IPS-18a (cell line): ENCODE data around the gene KCNJ8.
"Not testable (repeated sequence)": the region's sequence is repeated elsewhere in the genome, so short reads cannot be mapped to it uniquely, and the experiment has no call there.

Source experiments
- H3K27ac ChIP-seq: one replicate; pipeline ENCODE4 v1.5.1; 2013; ENCODE audit warnings: low read length
- H3K27me3 ChIP-seq: one replicate; pipeline ENCODE4 v1.6.1; 2013; ENCODE audit warnings: mild to moderate bottlenecking, low read length; ENCODE audit not compliant: control insufficient read depth, insufficient read depth
- H3K36me3 ChIP-seq: one replicate; pipeline ENCODE4 v1.6.1; 2013; ENCODE audit warnings: low read depth, low read length; ENCODE audit not compliant: control insufficient read depth
- H3K4me1 ChIP-seq: one replicate; pipeline ENCODE4 v1.6.1; 2013; ENCODE audit warnings: low read depth, low read length; ENCODE audit not compliant: control insufficient read depth
- H3K4me3 ChIP-seq: one replicate; pipeline ENCODE4 v1.5.1; 2013; ENCODE audit warnings: low read length
- H3K9ac ChIP-seq: one replicate; pipeline ENCODE4 v1.6.1; 2013; ENCODE audit warnings: mild to moderate bottlenecking, low read length, moderate library complexity
- H3K9me3 ChIP-seq: one replicate; pipeline ENCODE4 v1.6.1; 2013; ENCODE audit warnings: low read depth, low read length; ENCODE audit not compliant: control insufficient read depth

The KCNJ8 gene

DNA sequence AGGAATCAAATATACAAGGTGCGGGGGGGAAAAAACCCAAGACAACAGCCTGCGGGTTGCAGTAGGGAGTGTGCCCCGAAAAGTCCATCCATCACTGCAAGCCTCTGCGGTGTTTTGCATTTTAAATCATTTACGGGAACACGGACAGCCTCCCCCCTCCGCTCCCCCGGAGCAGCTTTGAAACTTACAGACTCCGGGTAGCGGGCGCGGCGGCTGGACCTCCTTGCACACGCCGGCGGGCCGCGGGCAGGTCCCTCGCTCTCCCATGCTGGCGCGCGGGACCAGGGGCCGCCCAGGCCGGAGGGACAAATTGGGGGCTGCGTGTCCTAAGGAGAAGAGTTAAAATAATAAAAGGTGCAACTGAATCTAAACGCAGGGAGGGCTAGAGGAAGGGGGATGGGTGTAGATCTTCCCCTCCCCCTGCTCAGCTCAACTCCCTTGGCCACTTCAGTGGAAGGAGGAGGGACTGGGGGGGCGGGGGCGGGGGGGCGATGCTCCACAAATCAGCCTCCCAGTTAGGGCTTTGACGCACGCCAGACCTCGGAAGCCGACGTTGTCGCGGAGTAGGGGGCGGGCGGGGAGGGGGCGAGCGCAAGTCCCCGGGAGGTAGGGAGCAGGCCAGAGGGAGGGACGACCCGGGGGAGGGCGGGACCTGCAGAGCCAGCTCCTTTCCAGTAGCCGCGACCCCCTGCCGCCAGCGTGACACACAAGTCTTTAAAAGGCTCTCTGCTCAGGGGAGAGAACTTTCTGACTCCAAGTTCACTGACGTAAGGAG is at the start of gene KCNJ8:
Gene KCNJ8, minus strand, starts transcription at position 349 of the 775 bp plus-strand sequence. CDS start 1,090 bp downstream, outside the sequence.
- H3K9ac ChIP-seq = no peak within 1 kb of the TSS
- H3K4me3 ChIP-seq = peak within 1 kb of the TSS; percentile 67
- H3K9me3 ChIP-seq = no peaks in the 10 kb centered on the region
- no peak within 1 kb of the TSS for H3K27ac ChIP-seq
- peaks cover 39% of the 10 kb centered on the region for H3K27me3 ChIP-seq
- no peaks in the 10 kb centered on the region for H3K36me3 ChIP-seq
- H3K4me1 ChIP-seq = peaks cover 11% of the 10 kb centered on the region

DNA sequence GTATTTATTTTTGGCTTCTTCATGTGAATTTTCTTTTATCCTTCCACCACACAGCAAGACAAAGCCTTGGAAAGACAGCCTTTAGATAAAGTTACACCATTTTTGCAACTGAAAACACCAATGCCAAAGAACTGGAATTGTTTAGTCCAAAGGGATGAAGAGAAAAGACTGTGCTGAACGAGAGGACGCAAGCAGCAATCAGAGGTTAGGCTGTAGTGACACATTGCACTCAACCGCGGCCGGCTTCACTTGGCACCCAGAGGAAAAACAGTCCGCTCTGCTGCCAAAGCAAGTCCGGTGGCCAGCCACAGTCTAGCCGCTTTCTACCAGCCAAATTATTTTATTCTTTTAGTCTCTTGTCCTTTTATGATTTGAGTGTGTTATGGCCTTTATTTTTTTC is 49.1 kb upstream of the KCNJ8 start:
- no peaks in the 10 kb centered on the region for H3K9me3 ChIP-seq
- no peak overlapping the region for H3K4me3 ChIP-seq
- no peaks in the 10 kb centered on the region for H3K36me3 ChIP-seq
- no peaks in the 10 kb centered on the region for H3K4me1 ChIP-seq
- H3K9ac ChIP-seq = no peak overlapping the region
- no peaks in the 10 kb centered on the region for H3K27me3 ChIP-seq
- H3K27ac ChIP-seq = no peak overlapping the region

DNA sequence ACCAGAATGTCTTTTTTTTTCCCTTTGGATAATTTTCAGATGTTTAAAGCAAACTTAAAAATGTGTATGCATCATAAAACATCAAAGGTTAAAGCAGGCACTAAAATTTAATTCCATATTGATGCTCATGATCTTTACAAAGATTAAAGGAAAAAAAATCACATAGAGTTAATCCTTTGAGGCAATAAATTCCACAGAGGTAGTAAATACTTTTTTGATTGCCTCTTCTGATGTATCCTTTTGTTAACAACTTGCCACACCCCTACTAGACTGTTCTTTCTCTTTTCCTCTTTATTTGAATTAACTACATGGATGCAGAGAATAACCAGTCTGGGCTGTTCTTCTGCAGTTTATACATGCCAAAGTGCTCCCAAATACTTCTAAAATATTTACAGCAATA is 45.2 kb upstream of the KCNJ8 start:
- H3K27me3 ChIP-seq = no peaks in the 10 kb centered on the region
- no peak overlapping the region for H3K27ac ChIP-seq
- no peaks in the 10 kb centered on the region for H3K9me3 ChIP-seq
- no peaks in the 10 kb centered on the region for H3K36me3 ChIP-seq
- no peaks in the 10 kb centered on the region for H3K4me1 ChIP-seq
- H3K9ac ChIP-seq = no peak overlapping the region
- no peak overlapping the region for H3K4me3 ChIP-seq

DNA sequence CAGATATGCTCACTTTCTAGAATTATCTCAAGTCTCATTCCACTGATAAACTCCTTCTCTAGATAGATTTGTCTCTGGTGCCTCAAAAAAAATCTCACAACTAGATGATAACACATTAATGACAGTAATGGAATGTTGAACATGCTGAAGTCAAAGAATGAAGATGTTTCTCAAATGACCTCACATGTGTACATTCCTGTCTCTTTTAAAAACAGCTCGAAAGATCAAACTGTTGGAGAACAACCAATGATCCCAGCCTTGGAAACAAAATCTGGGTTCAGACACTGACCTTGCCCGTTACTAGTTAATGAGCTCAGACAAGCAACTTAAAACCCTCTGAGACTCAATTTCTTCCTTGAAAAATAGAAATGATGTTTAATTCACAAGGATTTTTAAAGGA is 44.7 kb upstream of the KCNJ8 start:
- Histone ChIP-seq H3K27me3 (no peaks in the 10 kb centered on the region), H3K9ac (no peak overlapping the region), H3K36me3 (no peaks in the 10 kb centered on the region), H3K4me3 (no peak overlapping the region), H3K4me1 (no peaks in the 10 kb centered on the region), H3K27ac (no peak overlapping the region), H3K9me3 (no peaks in the 10 kb centered on the region)

DNA sequence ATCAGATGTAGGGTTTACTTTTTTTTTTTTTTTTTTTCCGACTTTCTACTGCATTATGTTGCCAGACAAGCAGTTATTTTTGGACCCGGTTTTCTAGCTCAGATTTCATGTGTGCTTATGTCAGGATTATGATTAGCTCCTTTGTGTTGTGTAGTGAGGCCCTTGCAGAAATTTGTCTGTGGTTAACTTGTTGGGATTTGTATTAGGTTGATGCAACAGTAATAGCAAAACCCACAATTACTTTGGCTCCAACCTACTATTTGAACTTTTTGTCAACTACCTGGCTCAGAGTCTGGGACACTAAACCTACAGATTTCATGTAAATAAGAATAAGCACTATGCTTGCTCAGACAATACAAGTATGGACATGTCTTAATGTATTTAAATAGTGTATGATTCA is 44.1 kb upstream of the KCNJ8 start:
- H3K27ac ChIP-seq = no peak overlapping the region
- no peaks in the 10 kb centered on the region for H3K36me3 ChIP-seq
- H3K27me3 ChIP-seq = no peaks in the 10 kb centered on the region
- no peak overlapping the region for H3K9ac ChIP-seq
- H3K9me3 ChIP-seq = no peaks in the 10 kb centered on the region
- H3K4me3 ChIP-seq = no peak overlapping the region
- no peaks in the 10 kb centered on the region for H3K4me1 ChIP-seq

DNA sequence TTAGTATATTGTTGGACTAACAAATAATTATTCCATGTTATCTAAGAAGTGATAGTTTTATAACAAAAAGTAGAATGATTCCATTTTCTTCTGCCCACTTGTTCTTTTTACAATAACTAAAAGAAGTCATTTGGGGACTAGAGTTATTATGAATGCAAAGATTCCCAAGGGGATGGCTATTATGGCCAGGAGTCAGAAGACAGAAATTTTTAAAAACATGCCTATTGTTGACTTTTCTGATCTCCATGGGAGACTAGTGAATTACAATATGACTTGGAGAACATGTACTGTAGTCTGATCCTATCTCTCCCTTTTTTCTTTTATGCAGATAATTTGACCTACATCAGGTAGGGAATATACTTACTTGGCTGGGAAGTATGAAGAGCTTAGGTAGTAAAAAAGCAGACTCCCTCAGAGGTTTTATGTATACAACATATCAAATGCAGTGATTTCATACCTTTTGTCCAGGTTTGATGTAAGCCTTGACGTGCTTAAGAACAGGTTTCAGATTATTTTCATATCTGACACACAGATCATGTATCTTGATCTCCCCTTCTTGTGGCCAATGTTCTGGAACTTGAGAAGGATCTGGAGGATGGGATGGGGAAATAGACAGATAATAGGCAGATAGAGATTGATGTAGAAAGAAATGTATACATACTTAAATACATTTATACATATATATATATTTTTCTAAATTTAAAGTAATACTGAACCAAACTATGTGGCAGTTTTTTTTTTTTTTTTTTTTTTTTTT is 41.0 kb upstream of the KCNJ8 start:
- no peaks in the 10 kb centered on the region for H3K4me1 ChIP-seq
- H3K4me3 ChIP-seq = no peak overlapping the region
- H3K27ac ChIP-seq = no peak overlapping the region
- H3K36me3 ChIP-seq = no peaks in the 10 kb centered on the region
- no peaks in the 10 kb centered on the region for H3K27me3 ChIP-seq
- no peaks in the 10 kb centered on the region for H3K9me3 ChIP-seq
- no peak overlapping the region for H3K9ac ChIP-seq

DNA sequence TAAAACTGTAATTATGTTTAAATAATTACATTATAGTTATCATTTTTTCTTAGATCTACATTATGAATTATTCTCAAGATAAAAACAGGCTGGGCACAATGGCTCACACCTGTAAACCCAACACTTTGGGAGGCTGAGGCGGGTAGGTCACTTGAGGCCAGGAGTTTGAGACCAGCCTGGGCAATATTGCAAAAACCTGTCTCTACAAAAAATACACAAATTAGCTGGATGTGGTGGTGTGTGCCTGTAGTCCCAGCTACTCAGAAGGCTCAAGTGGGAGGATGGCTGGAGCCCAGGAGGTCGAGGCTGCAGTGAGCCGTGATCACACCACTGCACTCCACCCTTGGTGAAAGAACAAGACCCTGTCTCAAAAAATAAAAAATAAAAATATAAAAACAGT is 40.3 kb upstream of the KCNJ8 start:
- Histone ChIP-seq H3K36me3 (no peaks in the 10 kb centered on the region), H3K27ac (no peak overlapping the region), H3K27me3 (no peaks in the 10 kb centered on the region), H3K9me3 (no peaks in the 10 kb centered on the region), H3K4me1 (no peaks in the 10 kb centered on the region), H3K4me3 (no peak overlapping the region), H3K9ac (no peak overlapping the region)

DNA sequence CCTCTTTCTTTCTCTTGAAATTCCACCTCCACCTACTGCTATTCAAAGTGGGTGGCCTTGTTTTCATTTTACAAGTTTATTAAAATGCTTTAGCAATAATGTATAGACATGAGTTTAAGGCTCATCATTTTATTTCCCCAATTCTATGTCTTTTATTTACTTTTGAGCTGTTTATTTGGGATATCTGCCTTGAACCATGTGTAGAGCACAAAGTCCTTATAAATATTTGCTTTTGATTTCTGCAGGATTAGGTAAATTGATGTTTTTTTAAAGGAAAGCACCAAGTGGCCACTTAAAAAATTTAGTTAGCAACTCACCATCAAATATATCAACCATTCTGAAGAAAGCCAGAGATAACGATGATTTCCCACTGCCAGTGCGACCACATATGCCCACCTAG is 39.8 kb upstream of the KCNJ8 start:
- H3K4me3 ChIP-seq = no peak overlapping the region
- no peak overlapping the region for H3K27ac ChIP-seq
- H3K4me1 ChIP-seq = no peaks in the 10 kb centered on the region
- H3K36me3 ChIP-seq = no peaks in the 10 kb centered on the region
- no peaks in the 10 kb centered on the region for H3K9me3 ChIP-seq
- no peak overlapping the region for H3K9ac ChIP-seq
- H3K27me3 ChIP-seq = no peaks in the 10 kb centered on the region

DNA sequence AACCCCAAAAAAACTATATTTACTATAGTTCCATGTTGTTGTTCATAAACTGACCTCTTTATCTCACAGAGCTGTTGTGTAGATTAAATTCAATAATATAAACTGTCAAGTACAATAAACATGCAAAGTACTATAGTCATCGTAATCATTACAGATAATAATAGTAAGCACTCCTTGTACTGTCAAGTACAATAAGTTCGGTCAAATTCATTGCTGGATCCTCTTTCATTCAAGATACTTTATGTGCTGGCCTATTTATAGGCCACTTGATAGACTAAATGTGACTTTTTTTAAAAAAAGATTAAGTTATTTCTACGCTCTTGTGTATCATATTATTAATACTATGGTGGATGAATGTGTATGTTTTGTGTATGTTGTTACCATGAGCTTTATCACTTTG is 39.2 kb upstream of the KCNJ8 start:
- Histone ChIP-seq H3K36me3 (no peaks in the 10 kb centered on the region), H3K27ac (no peak overlapping the region)

DNA sequence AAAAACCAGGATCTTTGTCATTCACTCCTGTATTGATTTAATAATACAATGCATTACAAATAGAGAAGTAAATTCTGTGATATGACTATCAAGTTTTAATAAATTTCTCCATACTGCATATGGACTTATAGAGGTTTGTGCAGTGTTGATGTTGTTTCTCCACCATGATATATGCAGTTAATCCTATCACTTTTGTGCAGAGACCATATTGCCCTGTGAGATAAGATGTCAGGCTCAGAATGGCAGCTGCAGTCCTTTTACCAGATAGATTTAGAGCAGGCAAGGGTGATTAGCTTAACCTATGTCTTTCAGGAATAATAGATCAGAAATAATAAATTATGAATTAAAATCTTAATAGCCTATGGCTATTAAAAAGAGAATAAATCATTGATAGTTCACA is 38.6 kb upstream of the KCNJ8 start:
- Histone ChIP-seq H3K9ac (no peak overlapping the region), H3K36me3 (no peaks in the 10 kb centered on the region), H3K27ac (no peak overlapping the region), H3K9me3 (no peaks in the 10 kb centered on the region), H3K4me1 (no peaks in the 10 kb centered on the region), H3K4me3 (no peak overlapping the region), H3K27me3 (no peaks in the 10 kb centered on the region)

More for the DNA sequence above, 39.2 kb upstream of the KCNJ8 start:
- no peaks in the 10 kb centered on the region for H3K4me1 ChIP-seq
- H3K9me3 ChIP-seq = no peaks in the 10 kb centered on the region
- H3K4me3 ChIP-seq = no peak overlapping the region
- H3K27me3 ChIP-seq = no peaks in the 10 kb centered on the region
- H3K9ac ChIP-seq = no peak overlapping the region

DNA sequence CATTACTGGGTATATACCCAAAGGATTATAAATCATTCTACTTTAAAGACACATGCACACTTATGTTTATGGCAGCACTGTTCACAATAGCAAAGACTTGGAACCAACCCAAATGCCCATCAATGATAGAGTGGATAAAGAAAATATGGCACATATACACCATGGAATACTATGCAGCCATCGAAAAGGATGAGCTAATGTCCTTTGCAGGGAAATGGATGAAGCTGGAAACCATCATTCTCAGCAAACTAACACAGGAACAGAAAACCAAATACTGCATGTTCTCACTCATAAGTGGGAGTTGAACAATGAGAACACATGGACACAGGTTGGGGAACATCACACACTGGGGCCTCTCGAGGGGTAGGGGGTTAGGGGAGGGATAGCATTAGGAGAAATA is 37.8 kb upstream of the KCNJ8 start:
- H3K9ac ChIP-seq, H3K4me3 ChIP-seq, H3K4me1 ChIP-seq: not testable (repeated sequence)

DNA sequence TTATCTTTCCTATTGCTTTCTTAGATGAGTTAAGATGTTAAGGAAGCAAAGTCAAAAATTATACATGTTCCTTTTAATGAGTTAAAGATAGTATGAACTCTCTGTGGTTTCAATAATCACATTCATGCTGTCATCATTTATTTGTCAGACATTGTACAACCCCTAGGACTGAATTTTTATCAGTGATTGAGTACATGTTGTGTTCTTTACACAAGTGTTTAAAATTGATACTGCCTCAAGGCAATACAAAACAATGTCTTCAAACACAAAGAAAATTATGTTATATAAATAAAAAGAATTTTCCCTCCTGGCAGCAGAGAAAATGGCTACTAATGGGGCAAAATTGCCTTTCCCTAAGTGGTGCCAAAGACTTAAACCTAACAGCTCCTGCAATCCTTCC is 34.6 kb upstream of the KCNJ8 start:
- Histone ChIP-seq H3K27me3 (no peaks in the 10 kb centered on the region), H3K4me1 (no peaks in the 10 kb centered on the region), H3K27ac (no peak overlapping the region), H3K9ac (no peak overlapping the region), H3K36me3 (no peaks in the 10 kb centered on the region), H3K4me3 (no peak overlapping the region), H3K9me3 (no peaks in the 10 kb centered on the region)

More for the DNA sequence above, 37.8 kb upstream of the KCNJ8 start:
- not testable (repeated sequence) for H3K36me3 ChIP-seq, H3K27me3 ChIP-seq, H3K9me3 ChIP-seq, H3K27ac ChIP-seq
